Endothelial cell (in vitro differentiated cells): Measurements from ENCODE around the gene RMND5B. TPM values are rescaled to one million over a fixed set of nuclear protein-coding genes. Genes with fewer than 3 reads are reported as not detected.

ENCODE experiments used
- DNase-seq: peaks from one replicate; pipeline ENCODE4 v3.0.0; 2021; ENCODE audit warnings: low spot score
- H3K27ac Mint-ChIP-seq: one replicate; pipeline ENCODE4 v1.8.0; 2021; ENCODE audit warnings: mixed read lengths, inconsistent platforms; ENCODE audit not compliant: unreplicated experiment
- H3K27me3 Mint-ChIP-seq: one replicate; pipeline ENCODE4 v1.8.0; 2021; ENCODE audit warnings: mild to moderate bottlenecking, moderate library complexity, mixed read lengths, inconsistent platforms; ENCODE audit not compliant: unreplicated experiment
- H3K36me3 Mint-ChIP-seq: one replicate; pipeline ENCODE4 v1.8.0; 2021; ENCODE audit warnings: mild to moderate bottlenecking, low read depth, mixed read lengths, inconsistent platforms; ENCODE audit not compliant: unreplicated experiment
- H3K4me1 Mint-ChIP-seq: one replicate; pipeline ENCODE4 v1.8.0; 2021; ENCODE audit warnings: mild to moderate bottlenecking, mixed read lengths, inconsistent platforms; ENCODE audit not compliant: unreplicated experiment
- H3K4me3 Mint-ChIP-seq: one replicate; pipeline ENCODE4 v1.8.0; 2021; ENCODE audit warnings: mild to moderate bottlenecking, mixed read lengths, inconsistent platforms; ENCODE audit not compliant: unreplicated experiment
- H3K9me3 Mint-ChIP-seq: one replicate; pipeline ENCODE4 v1.8.0; 2021; ENCODE audit warnings: mixed read lengths, inconsistent platforms; ENCODE audit not compliant: unreplicated experiment
- CTCF ChIP-seq: fragments of 200-600 bp; sonication (generic); IDR thresholded peaks from one replicate; pipeline ENCODE4 v1.5.0; 2021; ENCODE audit warnings: antibody characterized with exemption; ENCODE audit not compliant: unreplicated experiment
- total RNA-seq: library from RNA; stranded (reverse); fragmentation: NEBNext Ultra II Directional; extraction: Animal tissue kit (Norgen Biotek cat#: 25700); gene quantifications from one replicate; pipeline ENCODE4 v1.2.1, GENCODE V29; 2021; ENCODE audit not compliant: unreplicated experiment

RMND5B gene
- total RNA-seq, 1 donor from 2014 or later, result 70.4 TPM

GRCh38 chr5:178113141-178113787 lies 17.6 kb upstream of the RMND5B start, which contains the start of gene N4BP3:
N4BP3 (plus strand) TSS chr5:178113532; CDS start chr5:178119584, 6,052 bp downstream.
- peak; percentile 26 for TF ChIP-seq CTCF
- DNase-seq, result peak; percentile 86
- Mint-ChIP-seq H3K4me1 (peaks cover 28% of the 10 kb centered on the region), H3K9me3 (no peaks in the 10 kb centered on the region), H3K4me3 (peak within 1 kb of the TSS; percentile 99), H3K27ac (peak within 1 kb of the TSS; percentile 93), H3K36me3 (peaks cover 21% of the 10 kb centered on the region), H3K27me3 (peaks cover 23% of the 10 kb centered on the region)

GRCh38 chr5:178113841-178114324 lies 16.9 kb upstream of the RMND5B start:
- DNase-seq, result no peak
- peak overlapping the region; percentile 92 for H3K27ac Mint-ChIP-seq
- H3K27me3 Mint-ChIP-seq, result peaks cover 25% of the 10 kb centered on the region

GRCh38 chr5:178114325-178115135 lies 16.3 kb upstream of the RMND5B start:
- Mint-ChIP-seq H3K27me3 (peaks cover 25% of the 10 kb centered on the region), H3K9me3 (no peaks in the 10 kb centered on the region), H3K4me3 (peak overlapping the region; percentile 99), H3K4me1 (peaks cover 36% of the 10 kb centered on the region), H3K36me3 (peaks cover 21% of the 10 kb centered on the region), H3K27ac (peak overlapping the region; percentile 92)
- TF ChIP-seq CTCF, result no peak
- no peak for DNase-seq

More at GRCh38 chr5:178113841-178114324, 16.9 kb upstream of the RMND5B start:
- Mint-ChIP-seq H3K9me3 (no peaks in the 10 kb centered on the region), H3K4me1 (peaks cover 29% of the 10 kb centered on the region), H3K4me3 (peak overlapping the region; percentile 99), H3K36me3 (peaks cover 21% of the 10 kb centered on the region)
- TF ChIP-seq CTCF, result no peak

GRCh38 chr5:178115136-178115813 lies 15.5 kb upstream of the RMND5B start:
- Mint-ChIP-seq H3K27ac (peak overlapping the region; percentile 95), H3K4me1 (peaks cover 37% of the 10 kb centered on the region), H3K4me3 (peak overlapping the region; percentile 99), H3K9me3 (no peaks in the 10 kb centered on the region), H3K27me3 (peaks cover 25% of the 10 kb centered on the region), H3K36me3 (peaks cover 21% of the 10 kb centered on the region)
- no peak for DNase-seq
- TF ChIP-seq CTCF, result no peak
